Measurements from ENCODE around the gene PTPRK.

DNA sequence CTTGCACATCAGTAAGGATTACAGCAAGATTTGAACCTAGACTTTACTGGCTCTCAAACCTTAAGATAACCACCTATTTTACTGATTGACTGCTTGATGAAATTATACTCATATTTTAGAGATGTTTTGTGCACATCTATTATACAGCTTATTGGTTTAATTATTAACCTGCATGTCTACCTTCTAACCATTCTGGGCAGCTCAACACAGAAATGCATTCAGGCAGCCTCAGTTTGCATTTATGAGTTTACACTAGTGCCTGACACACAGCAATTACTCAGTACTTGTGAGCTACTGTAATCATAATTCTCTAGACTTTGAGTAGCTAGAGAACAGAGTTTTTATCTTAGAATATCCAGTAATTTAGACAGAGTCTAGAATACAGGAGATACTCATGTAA is 345.7 kb downstream of the PTPRK start:
- TF ChIP-seq NFRKB (IDR thresholded peaks at IDR 0.05) (no peak), ARNT (IDR thresholded peaks at IDR 0.05) (no peak), FOXM1 (IDR thresholded peaks at IDR 0.05; ENCODE audit: borderline replicate concordance) (no peak), SP1 (IDR thresholded peaks at IDR 0.05) (no peak), FOXA1 (IDR thresholded peaks at IDR 0.05) (no peak), HDGF (IDR thresholded peaks at IDR 0.05; ENCODE audit: borderline replicate concordance) (no peak), SUZ12 (IDR thresholded peaks at IDR 0.05) (no peak), ZNF384 (IDR thresholded peaks at IDR 0.05) (no peak), L3MBTL2 (conservative IDR thresholded peaks at IDR 0.05) (no peak), FOXK2 (IDR thresholded peaks at IDR 0.05) (no peak), BHLHE40 (IDR thresholded peaks at IDR 0.05; ENCODE audit: borderline replicate concordance) (no peak), TARDBP (IDR thresholded peaks at IDR 0.05) (no peak)
- TF ChIP-seq, protein P1, sequence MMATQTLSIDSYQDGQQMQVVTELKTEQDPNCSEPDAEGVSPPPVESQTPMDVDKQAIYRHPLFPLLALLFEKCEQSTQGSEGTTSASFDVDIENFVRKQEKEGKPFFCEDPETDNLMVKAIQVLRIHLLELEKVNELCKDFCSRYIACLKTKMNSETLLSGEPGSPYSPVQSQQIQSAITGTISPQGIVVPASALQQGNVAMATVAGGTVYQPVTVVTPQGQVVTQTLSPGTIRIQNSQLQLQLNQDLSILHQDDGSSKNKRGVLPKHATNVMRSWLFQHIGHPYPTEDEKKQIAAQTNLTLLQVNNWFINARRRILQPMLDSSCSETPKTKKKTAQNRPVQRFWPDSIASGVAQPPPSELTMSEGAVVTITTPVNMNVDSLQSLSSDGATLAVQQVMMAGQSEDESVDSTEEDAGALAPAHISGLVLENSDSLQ (IDR thresholded peaks at IDR 0.05) = no peak

Data from HEK293T (cell line).